ENCODE measurements around the gene POU2F2. TPM values are rescaled to one million over a fixed set of nuclear protein-coding genes. Genes with fewer than 3 reads are reported as not detected.
"Not testable (repeated sequence)": the region's sequence is repeated elsewhere in the genome, so short reads cannot be mapped to it uniquely, and the experiment has no call there.

Gene POU2F2
- polyA plus RNA-seq, 1 experiment = 1.9 TPM

GRCh38 chr19:42048992-42049391 is 83.3 kb downstream of the POU2F2 start:
- TF ChIP-seq CTCF (IDR thresholded peaks at IDR 0.05; ENCODE audit: low read depth, low read length) = no peak
- no peak overlapping the region for H3K27ac ChIP-seq (ENCODE audit: low read depth, low read length)
- POLR2A ChIA-PET = no interaction called here
- peaks cover 20% of the 10 kb centered on the region for H3K27me3 ChIP-seq (ENCODE audit: control insufficient read depth, insufficient read depth, low read length)
- no peak overlapping the region for H3K4me3 ChIP-seq (ENCODE audit: low read depth, low read length)
- DNase-seq (ENCODE audit: low read depth, low spot score) = no peak
- no peaks in the 10 kb centered on the region for H3K9me3 ChIP-seq (ENCODE audit: control insufficient read depth, insufficient read depth, low read length)
- CTCF ChIA-PET = interaction anchor here (0.6 to 0.8 kb wide), 2 partner anchors 14 to 68 kb away, joined by 3 read pairs; no protein-coding TSS in a partner anchor

- Histone ChIP-seq H3K4me3 (ENCODE audit: low read depth, low read length) (no peak overlapping the region), H3K27me3 (ENCODE audit: control insufficient read depth, insufficient read depth, low read length) (peaks cover 23% of the 10 kb centered on the region), H3K9me3 (ENCODE audit: control insufficient read depth, insufficient read depth, low read length) (no peaks in the 10 kb centered on the region), H3K27ac (ENCODE audit: low read depth, low read length) (no peak overlapping the region)
- ChIA-PET CTCF (interaction anchor here (3.5 kb wide), 1 partner anchor 11 kb away, joined by 25 read pairs; no protein-coding TSS in a partner anchor), POLR2A (no interaction called here)
- no peak for TF ChIP-seq CTCF (IDR thresholded peaks at IDR 0.05; ENCODE audit: low read depth, low read length)
- no peak for DNase-seq (ENCODE audit: low read depth, low spot score)
Measured at GRCh38 chr19:42045575-42045974, 86.7 kb downstream of the POU2F2 start.

GRCh38 chr19:42042455-42043170 is 89.6 kb downstream of the POU2F2 start:
- CTCF ChIA-PET = no interaction called here
- no peak for TF ChIP-seq CTCF (IDR thresholded peaks at IDR 0.05; ENCODE audit: low read depth, low read length)
- no peak overlapping the region for H3K4me3 ChIP-seq (ENCODE audit: low read depth, low read length)
- no peak for DNase-seq (ENCODE audit: low read depth, low spot score)
- H3K9me3 ChIP-seq (ENCODE audit: control insufficient read depth, insufficient read depth, low read length) = no peaks in the 10 kb centered on the region
- POLR2A ChIA-PET = no interaction called here
- H3K27ac ChIP-seq (ENCODE audit: low read depth, low read length) = no peak overlapping the region
- peaks cover 27% of the 10 kb centered on the region for H3K27me3 ChIP-seq (ENCODE audit: control insufficient read depth, insufficient read depth, low read length)

GRCh38 chr19:42040491-42040890 is 91.8 kb downstream of the POU2F2 start:
- H3K27ac ChIP-seq (ENCODE audit: low read depth, low read length); POLR2A ChIA-PET; DNase-seq (ENCODE audit: low read depth, low spot score); H3K9me3 ChIP-seq (ENCODE audit: control insufficient read depth, insufficient read depth, low read length); H3K4me3 ChIP-seq (ENCODE audit: low read depth, low read length); CTCF ChIA-PET: not testable (repeated sequence)
- peaks cover 22% of the 10 kb centered on the region for H3K27me3 ChIP-seq (ENCODE audit: control insufficient read depth, insufficient read depth, low read length)

GRCh38 chr19:42040031-42040430 is 92.2 kb downstream of the POU2F2 start:
- DNase-seq (ENCODE audit: low read depth, low spot score) = no peak
- POLR2A ChIA-PET = no interaction called here
- no peaks in the 10 kb centered on the region for H3K9me3 ChIP-seq (ENCODE audit: control insufficient read depth, insufficient read depth, low read length)
- no peak for TF ChIP-seq CTCF (IDR thresholded peaks at IDR 0.05; ENCODE audit: low read depth, low read length)
- CTCF ChIA-PET = no interaction called here
- H3K27ac ChIP-seq (ENCODE audit: low read depth, low read length) = no peak overlapping the region
- H3K4me3 ChIP-seq (ENCODE audit: low read depth, low read length) = no peak overlapping the region
- H3K27me3 ChIP-seq (ENCODE audit: control insufficient read depth, insufficient read depth, low read length) = peaks cover 18% of the 10 kb centered on the region

Data from AG04450 (cell line).